Activated B cell treated with CpG ODN at 0.5 μM for 24 hours (primary cell): ENCODE results near the gene FANCC. TPM values are rescaled to one million over a fixed set of nuclear protein-coding genes. Genes with fewer than 3 reads are reported as not detected.

Source experiments
- ATAC-seq: fragments of 200-7000 bp; cut with Tn5 transposase; one replicate; pipeline ENCODE4 v1.10.0; 2021; ENCODE audit warnings: low read depth, mild to moderate bottlenecking, moderate library complexity
- CTCF ChIA-PET: fragments of 350-600 bp; sonication (Branson Sonifier 250); formaldehyde crosslinking; loops from one replicate; lab custom pipeline; 2021; ENCODE audit warnings: antibody characterized with exemption; lab: Charles Lee
- POLR2A ChIA-PET: fragments of 350-600 bp; sonication (Branson Sonifier 250); formaldehyde crosslinking; loops from one replicate; lab custom pipeline; 2021; ENCODE audit warnings: antibody characterized with exemption; lab: Charles Lee
- DNase-seq: peaks from one replicate; pipeline ENCODE4 v3.0.0; 2022
- H3K27ac Mint-ChIP-seq: one replicate; pipeline ENCODE4 v1.8.0; 2020; ENCODE audit warnings: mixed read lengths
- H3K27me3 Mint-ChIP-seq: one replicate; pipeline ENCODE4 v1.8.0; 2021; ENCODE audit warnings: mixed read lengths
- H3K36me3 Mint-ChIP-seq: one replicate; pipeline ENCODE4 v1.8.0; 2021; ENCODE audit warnings: low read depth, mixed read lengths
- H3K4me1 Mint-ChIP-seq: one replicate; pipeline ENCODE4 v1.8.0; 2021; ENCODE audit warnings: mixed read lengths
- H3K4me3 Mint-ChIP-seq: one replicate; pipeline ENCODE4 v1.8.0; 2020; ENCODE audit warnings: mild to moderate bottlenecking, mixed read lengths
- H3K9me3 Mint-ChIP-seq: one replicate; pipeline ENCODE4 v1.8.0; 2020; ENCODE audit warnings: mixed read lengths
- CTCF ChIP-seq: fragments of 200-600 bp; IDR thresholded peaks from one replicate; pipeline ENCODE4 v1.8.0; 2022; ENCODE audit warnings: antibody characterized with exemption, mild to moderate bottlenecking
- intact Hi-C: fragments of 100-400 bp; cut with micrococcal nuclease; formaldehyde crosslinking; loops from one replicate; pipeline ENCODE4 v1.15.1; 2024
- total RNA-seq: library from RNA; stranded (reverse); gene quantifications from 2 replicates; pipeline ENCODE4 v1.2.3, GENCODE V29; 2022

FANCC gene
- total RNA-seq, 1 donor from 2014 or later = 11.4 TPM

DNA sequence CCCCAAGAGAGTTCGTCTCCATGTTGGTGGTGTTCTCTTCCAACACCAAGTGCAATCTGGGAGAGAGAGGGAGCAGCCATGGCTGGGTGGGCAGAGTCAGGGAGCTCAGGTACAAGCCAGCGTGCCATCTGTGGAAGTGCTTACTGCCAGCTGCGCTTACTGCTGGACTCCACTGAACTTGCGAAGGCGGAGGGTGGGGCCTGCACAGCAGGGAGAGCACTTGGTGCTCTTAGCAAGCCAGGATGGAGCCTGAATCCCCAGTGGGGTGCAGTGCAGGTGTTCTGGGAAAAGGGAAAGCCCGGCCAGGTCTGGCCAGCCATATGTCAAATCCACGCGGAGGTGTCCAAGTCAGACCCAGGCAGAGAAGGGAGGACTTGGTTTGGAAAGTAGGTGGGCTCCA lies 142.0 kb downstream of the FANCC start:
- ChIA-PET CTCF (no interaction called here), POLR2A (no interaction called here)
- no peak for DNase-seq
- intact Hi-C loops = loop anchor here (2.0 kb wide), 1 partner anchor 493 kb away; no protein-coding TSS in a partner anchor
- Mint-ChIP-seq H3K9me3 (no peaks in the 10 kb centered on the region), H3K27ac (no peak overlapping the region), H3K4me1 (no peaks in the 10 kb centered on the region), H3K4me3 (no peak overlapping the region), H3K27me3 (no peaks in the 10 kb centered on the region), H3K36me3 (peaks cover 2% of the 10 kb centered on the region)
- ATAC-seq = no peak
- TF ChIP-seq CTCF = no peak

DNA sequence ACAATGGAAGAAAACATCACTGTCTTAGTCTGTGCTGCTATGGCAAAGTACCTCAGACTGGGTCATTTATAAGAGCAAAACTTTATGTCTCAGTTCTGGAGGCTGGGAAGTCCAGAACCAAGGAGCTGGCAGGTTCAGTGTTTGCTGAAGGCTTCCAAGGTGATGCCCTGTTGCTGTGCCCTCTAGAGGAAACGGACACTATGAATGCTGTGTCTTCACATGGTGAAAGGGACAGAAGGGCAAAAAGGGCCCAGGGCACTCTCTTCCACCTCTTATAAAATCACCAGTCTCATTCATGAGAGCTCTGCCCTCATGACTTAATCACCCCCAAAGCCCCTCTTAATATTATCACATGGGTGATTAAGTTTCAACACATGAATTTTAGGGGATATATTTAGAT lies 143.5 kb downstream of the FANCC start:
- Mint-ChIP-seq H3K9me3 (no peaks in the 10 kb centered on the region), H3K36me3 (peaks cover 4% of the 10 kb centered on the region), H3K4me1 (no peaks in the 10 kb centered on the region), H3K27me3 (no peaks in the 10 kb centered on the region), H3K27ac (no peak overlapping the region), H3K4me3 (no peak overlapping the region)
- TF ChIP-seq CTCF = no peak
- ChIA-PET CTCF (no interaction called here), POLR2A (no interaction called here)
- ATAC-seq (no peak), DNase-seq (no peak)
- intact Hi-C loops = loop anchor here (2.0 kb wide), 1 partner anchor 491 kb away; no protein-coding TSS in a partner anchor

DNA sequence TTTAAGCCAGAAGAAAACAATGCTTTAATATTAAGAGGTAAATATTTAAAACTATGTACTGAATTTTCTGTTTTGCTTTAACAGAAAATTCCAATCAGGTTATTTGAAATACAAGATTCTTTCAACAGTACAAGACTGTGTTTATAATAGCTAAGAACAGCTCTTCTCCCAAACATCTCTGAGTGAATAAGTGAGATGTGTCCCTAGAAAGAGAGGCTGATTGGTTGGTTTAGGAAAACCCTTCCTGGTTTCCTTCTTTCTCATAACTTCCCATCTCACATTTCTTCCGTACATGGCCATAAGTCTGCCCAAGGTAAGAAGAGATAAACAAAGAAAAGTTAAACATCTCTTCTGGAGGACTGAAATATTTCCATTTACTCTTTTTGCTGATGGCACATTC lies 145.9 kb downstream of the FANCC start:
- Mint-ChIP-seq H3K36me3 (peaks cover 8% of the 10 kb centered on the region), H3K27ac (no peak overlapping the region), H3K27me3 (no peaks in the 10 kb centered on the region), H3K4me1 (no peaks in the 10 kb centered on the region), H3K4me3 (no peak overlapping the region), H3K9me3 (no peaks in the 10 kb centered on the region)
- ATAC-seq (no peak), DNase-seq (no peak)
- intact Hi-C loops = no loop called here
- ChIA-PET CTCF (interaction anchor here (0.7 kb wide), 1 partner anchor 11 kb away, joined by 3 read pairs; no protein-coding TSS in a partner anchor), POLR2A (no interaction called here)
- no peak for TF ChIP-seq CTCF

GRCh38 chr9:95171001-95171400 lies 146.5 kb downstream of the FANCC start:
- no peaks in the 10 kb centered on the region for H3K4me1 Mint-ChIP-seq
- TF ChIP-seq CTCF = no peak
- H3K36me3 Mint-ChIP-seq = peaks cover 8% of the 10 kb centered on the region
- ChIA-PET POLR2A (no interaction called here), CTCF (interaction anchor here (0.7 kb wide), 1 partner anchor 12 kb away, joined by 3 read pairs; no protein-coding TSS in a partner anchor)
- H3K27ac Mint-ChIP-seq = no peak overlapping the region
- H3K27me3 Mint-ChIP-seq = no peaks in the 10 kb centered on the region
- intact Hi-C loops = no loop called here
- no peak for DNase-seq
- ATAC-seq = no peak
- H3K4me3 Mint-ChIP-seq = no peak overlapping the region
- no peaks in the 10 kb centered on the region for H3K9me3 Mint-ChIP-seq

DNA sequence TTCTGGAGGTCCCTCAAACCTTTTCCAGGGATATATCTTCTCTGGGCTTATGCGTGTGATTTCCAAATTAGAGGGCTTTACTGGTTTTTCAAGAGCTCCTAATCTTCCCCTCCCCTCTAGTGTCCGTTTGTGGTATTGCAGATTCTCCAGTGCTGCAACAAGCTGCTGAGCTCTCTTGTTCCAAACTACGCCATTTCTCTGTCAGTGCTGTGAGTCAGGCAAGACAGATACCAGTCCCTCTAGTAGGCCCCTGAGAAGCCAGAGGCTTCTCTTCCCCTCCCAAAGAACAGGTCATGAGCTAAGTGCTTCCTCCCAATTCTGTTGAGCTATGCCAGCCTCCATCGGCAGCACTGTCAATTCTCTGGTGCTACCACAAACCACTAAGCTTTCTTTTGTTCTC lies 149.5 kb downstream of the FANCC start:
- CTCF ChIA-PET = interaction anchor here (0.6 to 1.6 kb wide), 10 partner anchors 11 to 500 kb away, joined by 3 to 20 read pairs (median 4); no protein-coding TSS in a partner anchor
- H3K36me3 Mint-ChIP-seq = peaks cover 13% of the 10 kb centered on the region
- intact Hi-C loops = loop anchor here (1.0 kb wide), 1 partner anchor 487 kb away; no protein-coding TSS in a partner anchor
- peaks cover 2% of the 10 kb centered on the region for H3K9me3 Mint-ChIP-seq
- ATAC-seq (no peak), DNase-seq (no peak)
- H3K27ac Mint-ChIP-seq = no peak overlapping the region
- no peak overlapping the region for H3K4me3 Mint-ChIP-seq
- POLR2A ChIA-PET = no interaction called here
- no peaks in the 10 kb centered on the region for H3K4me1 Mint-ChIP-seq
- no peaks in the 10 kb centered on the region for H3K27me3 Mint-ChIP-seq
- peak; percentile 65 for TF ChIP-seq CTCF
